Neural cell (in vitro differentiated cells): ENCODE results near the gene DUOXA1.

Source experiments
- EP300 ChIP-seq: fragments of 450-650 bp; conservative IDR thresholded peaks from 2 replicates; pipeline ENCODE4 v1.6.1; 2014; ENCODE audit warnings: antibody characterized with exemption, mild to moderate bottlenecking, moderate library complexity; ENCODE audit not compliant: poor library complexity, severe bottlenecking
- EZH2 ChIP-seq: fragments of 200-600, 300-800 bp; shearing (Covaris generic), sonication (generic); IDR thresholded peaks from 2 replicates; pipeline ENCODE4 v1.6.1; 2014; ENCODE audit warnings: antibody characterized with exemption, low read length, borderline replicate concordance, mild to moderate bottlenecking; ENCODE audit not compliant: insufficient read depth, poor library complexity, severe bottlenecking
- TF ChIP-seq, protein P1 (sequence below): fragments of 450-650 bp; IDR thresholded peaks from 2 replicates; pipeline ENCODE4 v1.5.1; 2014; ENCODE audit warnings: antibody characterized with exemption, mild to moderate bottlenecking, moderate library complexity; ENCODE audit not compliant: poor library complexity, severe bottlenecking

DNA sequence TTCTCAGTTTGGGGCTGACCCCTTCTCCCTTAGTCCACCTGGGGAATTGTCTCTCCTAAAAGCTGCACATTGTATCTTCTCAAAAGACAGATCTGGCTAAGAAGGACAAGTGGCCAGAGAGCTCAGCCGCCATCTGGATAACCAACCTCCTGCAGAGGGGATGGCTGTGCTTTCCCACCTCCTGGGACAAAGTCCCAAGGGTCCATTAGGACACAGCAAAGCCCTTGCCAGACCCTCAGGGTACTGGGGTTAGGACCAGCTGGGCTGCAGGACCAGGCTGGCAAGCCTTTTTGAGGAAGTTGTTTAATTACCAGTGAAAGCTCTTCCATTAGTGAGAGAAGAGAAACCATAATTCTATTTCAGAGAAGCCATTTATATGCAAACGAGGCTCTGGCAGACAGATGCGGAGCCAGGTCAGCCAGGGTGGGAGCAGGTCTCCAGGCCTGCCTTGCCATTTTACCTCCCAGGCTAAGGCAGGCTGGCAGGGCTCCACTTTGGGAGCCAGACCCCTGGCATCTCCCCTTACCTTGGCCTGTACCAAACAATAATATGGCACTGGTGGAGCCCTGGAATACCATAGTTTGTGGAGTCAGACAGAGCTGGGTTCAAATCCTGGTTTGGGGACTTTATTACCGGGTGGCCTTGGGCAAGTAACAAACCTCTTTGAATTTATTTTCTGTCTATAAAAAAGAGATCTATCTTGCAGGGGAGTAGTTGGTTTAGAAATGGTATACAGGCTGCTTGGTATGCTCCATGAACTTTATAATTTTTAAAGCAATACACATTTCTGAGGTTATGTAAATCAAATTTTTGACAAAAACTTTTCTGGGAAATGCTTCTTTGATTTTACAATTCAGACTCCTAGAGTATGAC is 40.2 kb upstream of the DUOXA1 start:
- TF ChIP-seq EZH2 (no peak), EP300 (no peak)
- TF ChIP-seq, protein P1, sequence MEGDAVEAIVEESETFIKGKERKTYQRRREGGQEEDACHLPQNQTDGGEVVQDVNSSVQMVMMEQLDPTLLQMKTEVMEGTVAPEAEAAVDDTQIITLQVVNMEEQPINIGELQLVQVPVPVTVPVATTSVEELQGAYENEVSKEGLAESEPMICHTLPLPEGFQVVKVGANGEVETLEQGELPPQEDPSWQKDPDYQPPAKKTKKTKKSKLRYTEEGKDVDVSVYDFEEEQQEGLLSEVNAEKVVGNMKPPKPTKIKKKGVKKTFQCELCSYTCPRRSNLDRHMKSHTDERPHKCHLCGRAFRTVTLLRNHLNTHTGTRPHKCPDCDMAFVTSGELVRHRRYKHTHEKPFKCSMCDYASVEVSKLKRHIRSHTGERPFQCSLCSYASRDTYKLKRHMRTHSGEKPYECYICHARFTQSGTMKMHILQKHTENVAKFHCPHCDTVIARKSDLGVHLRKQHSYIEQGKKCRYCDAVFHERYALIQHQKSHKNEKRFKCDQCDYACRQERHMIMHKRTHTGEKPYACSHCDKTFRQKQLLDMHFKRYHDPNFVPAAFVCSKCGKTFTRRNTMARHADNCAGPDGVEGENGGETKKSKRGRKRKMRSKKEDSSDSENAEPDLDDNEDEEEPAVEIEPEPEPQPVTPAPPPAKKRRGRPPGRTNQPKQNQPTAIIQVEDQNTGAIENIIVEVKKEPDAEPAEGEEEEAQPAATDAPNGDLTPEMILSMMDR, result no peak
